GM20000 (cell line): ENCODE data around the gene SMC2.

ENCODE experiments used
- DNase-seq: peaks from one replicate; pipeline ENCODE4 v3.0.0; 2012; ENCODE audit warnings: low spot score
- CTCF ChIP-seq: IDR thresholded peaks from 2 replicates; pipeline ENCODE4 v1.5.1; 2012; ENCODE audit warnings: mild to moderate bottlenecking, control low read depth; ENCODE audit errors: extremely low read depth, missing control alignments

SMC2 gene

DNA sequence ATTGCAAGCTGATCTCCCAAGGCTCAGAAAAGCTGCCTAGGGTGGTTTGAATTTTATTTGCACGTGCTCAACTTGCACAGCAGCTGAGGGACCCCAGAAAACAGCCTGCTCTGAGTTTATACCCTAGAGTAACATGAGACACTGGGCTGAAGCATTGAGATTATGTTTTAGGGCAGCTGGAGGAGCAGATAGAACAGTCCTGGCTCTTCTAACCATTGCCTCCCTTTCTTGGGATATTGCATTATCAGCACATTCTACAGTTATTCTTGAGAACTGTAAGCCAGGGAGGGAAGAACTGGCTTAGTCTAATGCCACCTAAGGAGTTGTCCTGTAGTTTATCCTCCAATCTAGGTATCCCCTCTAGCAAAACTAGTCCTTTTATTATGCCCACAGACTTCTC is 10.3 kb downstream of the SMC2 start:
- DNase-seq = no peak

GRCh38 chr9:104107799-104108198 is 13.7 kb downstream of the SMC2 start:
- TF ChIP-seq CTCF = no peak

More for the DNA sequence above, 10.3 kb downstream of the SMC2 start:
- no peak for TF ChIP-seq CTCF

DNA sequence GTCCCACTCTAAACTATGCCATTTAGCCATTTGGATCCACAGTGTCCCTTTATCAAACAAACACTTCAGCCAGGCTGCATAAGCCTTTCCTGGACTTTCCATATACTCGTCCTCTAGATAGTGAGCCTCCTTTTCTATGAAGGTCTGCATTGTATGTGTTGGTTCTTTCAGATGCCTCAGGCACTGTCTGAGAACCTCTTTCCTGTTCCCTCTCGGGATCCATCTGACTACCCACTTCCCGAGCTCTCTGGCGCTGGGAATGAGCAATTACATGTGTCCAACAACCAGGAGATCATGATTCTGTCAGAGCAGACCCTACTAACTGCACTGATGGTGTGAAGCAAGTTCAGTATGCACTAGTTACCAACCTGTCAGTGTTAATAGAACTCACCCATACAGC is 14.2 kb downstream of the SMC2 start:
- no peak for TF ChIP-seq CTCF
- DNase-seq = no peak

More at GRCh38 chr9:104107799-104108198, 13.7 kb downstream of the SMC2 start:
- DNase-seq = no peak

- DNase-seq = no peak
- no peak for TF ChIP-seq CTCF
Observed at GRCh38 chr9:104110509-104110908, 16.4 kb downstream of the SMC2 start.

DNA sequence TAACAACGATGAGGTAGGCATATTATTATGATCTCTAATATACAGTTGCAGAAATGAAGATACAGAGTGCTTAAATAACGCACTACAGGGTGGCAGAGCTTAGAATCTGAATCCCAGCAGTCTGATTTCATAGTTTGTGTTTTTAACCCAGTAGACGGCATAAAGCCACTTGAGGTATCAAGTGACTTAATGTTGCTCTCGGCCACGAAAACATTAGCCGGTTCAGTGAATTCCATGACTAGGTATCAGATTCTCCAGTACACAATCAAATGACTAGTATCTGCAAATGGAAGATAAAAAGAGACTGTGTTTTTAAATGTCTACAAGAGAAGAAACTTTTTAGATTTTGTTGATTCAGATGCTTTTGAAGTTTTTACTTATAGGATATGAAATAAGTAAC is 24.8 kb downstream of the SMC2 start:
- TF ChIP-seq CTCF = no peak

DNA sequence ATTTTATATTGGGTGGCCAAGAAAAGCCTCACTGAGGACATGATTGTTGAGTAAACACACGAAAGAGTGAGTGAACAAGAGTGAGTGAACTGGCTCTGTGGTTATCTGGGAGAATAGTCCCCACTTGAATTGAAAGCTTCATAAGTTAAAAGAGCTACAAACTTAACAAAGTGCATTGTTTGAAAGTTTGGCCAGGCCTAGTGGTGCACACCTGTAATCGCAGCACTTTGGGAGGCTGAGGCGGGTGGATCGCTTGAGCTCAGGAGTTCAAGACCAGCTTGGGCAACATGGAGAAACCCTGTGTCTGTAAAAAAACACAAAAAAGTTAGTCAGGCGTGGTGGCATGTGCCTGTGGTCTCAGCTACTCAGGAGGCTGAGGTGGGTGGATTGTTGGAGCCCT is 26.9 kb downstream of the SMC2 start:
- TF ChIP-seq CTCF = no peak
- no peak for DNase-seq

More for the DNA sequence above, 24.8 kb downstream of the SMC2 start:
- DNase-seq = no peak

DNA sequence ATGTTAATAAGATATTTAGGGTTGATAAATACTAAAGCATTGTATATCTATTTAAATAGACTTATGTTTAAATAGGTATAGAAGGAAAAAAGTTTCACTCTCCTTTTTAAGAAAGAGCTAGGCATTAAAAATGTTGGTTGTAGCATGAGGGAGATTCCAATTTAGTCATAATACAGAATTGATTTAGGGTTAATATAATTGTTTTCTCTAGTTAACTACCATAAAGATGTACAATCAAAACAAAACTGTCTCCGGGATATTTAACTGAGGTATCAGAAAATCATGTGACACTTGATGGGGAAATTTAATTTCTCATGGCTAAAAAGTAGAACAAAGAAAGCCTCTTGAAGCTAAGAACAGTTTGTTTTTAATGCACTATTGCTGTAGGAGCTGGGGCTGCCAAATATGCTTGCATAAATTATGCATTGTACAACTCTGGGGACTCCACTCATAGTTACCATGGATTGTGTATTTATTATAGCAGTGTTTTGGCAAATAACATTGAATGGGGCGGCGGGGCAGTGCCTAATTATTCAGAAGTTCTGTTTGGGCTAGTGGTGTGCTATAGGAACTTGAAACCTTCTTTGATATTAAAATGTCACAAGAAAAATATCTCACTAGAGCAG is 44.2 kb downstream of the SMC2 start:
- no peak for DNase-seq
- TF ChIP-seq CTCF = no peak
